Neuronal stem cell (in vitro differentiated cells): ENCODE measurements around the gene GRIK4.

Experiments used
- DNase-seq: peaks from one replicate; pipeline ENCODE4 v3.0.0-alpha.2; 2013; ENCODE audit warnings: low spot score
- H2AFZ ChIP-seq: one replicate; pipeline ENCODE4 v1.6.1; 2013; ENCODE audit warnings: mild to moderate bottlenecking, low read length, inconsistent platforms
- H2AK5ac ChIP-seq: 2 replicates; pipeline ENCODE4 v1.6.1; 2013; ENCODE audit warnings: low read depth, mild to moderate bottlenecking, inconsistent platforms, low read length, moderate library complexity, mixed read lengths
- H2BK120ac ChIP-seq: 2 replicates; pipeline ENCODE4 v1.6.1; 2013; ENCODE audit warnings: low read depth, mild to moderate bottlenecking, inconsistent platforms, low read length, moderate library complexity, mixed read lengths
- H2BK12ac ChIP-seq: one replicate; pipeline ENCODE4 v1.6.1; 2013; ENCODE audit warnings: low read length, inconsistent platforms
- H2BK15ac ChIP-seq: 2 replicates; pipeline ENCODE4 v1.6.1; 2013; ENCODE audit warnings: mild to moderate bottlenecking, low read length, inconsistent platforms, mixed read lengths
- H2BK5ac ChIP-seq: one replicate; pipeline ENCODE4 v1.6.1; 2013; ENCODE audit warnings: inconsistent platforms, mild to moderate bottlenecking, low read length, moderate library complexity
- H3K14ac ChIP-seq: one replicate; pipeline ENCODE4 v1.6.1; 2013; ENCODE audit warnings: low read length, inconsistent platforms
- H3K18ac ChIP-seq: 2 replicates; pipeline ENCODE4 v1.6.1; 2013; ENCODE audit warnings: low read length, inconsistent platforms
- H3K23ac ChIP-seq: 2 replicates; pipeline ENCODE4 v1.6.1; 2013; ENCODE audit warnings: low read depth, mild to moderate bottlenecking, mixed read lengths, low read length, inconsistent platforms; ENCODE audit not compliant: poor library complexity
- H3K27ac ChIP-seq: replicated peaks from 3 replicates; pipeline ENCODE4 v1.5.1; 2013; ENCODE audit warnings: low read length, inconsistent platforms
- H3K27me3 ChIP-seq, 3 experiments: 2 replicates each; pipeline ENCODE4 v1.6.1; 2013; ENCODE audit warnings: low read length in 3 of 3, mild to moderate bottlenecking in 2 of 3, inconsistent platforms in 1 of 3, low read depth in 1 of 3, mixed read lengths in 1 of 3, moderate library complexity in 1 of 3; ENCODE audit not compliant: control insufficient read depth in 3 of 3, insufficient read depth in 3 of 3
- H3K36me3 ChIP-seq, 2 donors: replicated peaks in 1 of 2; 2 replicates each; pipeline ENCODE4 v1.6.1; 2013; ENCODE audit warnings: low read length in 2 of 2; ENCODE audit not compliant: control insufficient read depth in 2 of 2, insufficient read depth in 2 of 2
- H3K4ac ChIP-seq: 2 replicates; pipeline ENCODE4 v1.6.1; 2013; ENCODE audit warnings: inconsistent platforms, mild to moderate bottlenecking, low read length, moderate library complexity
- H3K4me1 ChIP-seq, 2 donors: 1 replicate in 1 of 2; 2 replicates in 1 of 2; pipeline ENCODE4 v1.6.1; 2013; ENCODE audit warnings: low read length in 2 of 2, low read depth in 1 of 2; ENCODE audit not compliant: control insufficient read depth in 2 of 2, insufficient read depth in 1 of 2
- H3K4me2 ChIP-seq: one replicate; pipeline ENCODE4 v1.6.1; 2013; ENCODE audit warnings: mild to moderate bottlenecking, low read length, inconsistent platforms; ENCODE audit not compliant: insufficient read depth, poor library complexity, severe bottlenecking
- H3K4me3 ChIP-seq, 2 donors: 2 replicates each; pipeline ENCODE4 v1.5.1; 2013; ENCODE audit warnings: low read length in 2 of 2, mild to moderate bottlenecking in 2 of 2, inconsistent platforms in 1 of 2, moderate library complexity in 1 of 2
- H3K79me1 ChIP-seq: one replicate; pipeline ENCODE4 v1.6.1; 2013; ENCODE audit warnings: low read depth, mild to moderate bottlenecking, inconsistent platforms, low read length, moderate library complexity
- H3K9ac ChIP-seq: one replicate; pipeline ENCODE4 v1.6.1; 2013; ENCODE audit warnings: mild to moderate bottlenecking, low read depth, low read length, inconsistent platforms; ENCODE audit not compliant: poor library complexity
- H3K9me3 ChIP-seq, 2 donors: replicated peaks in 1 of 2; 2 replicates each; pipeline versions ENCODE3 to v1.6.1; 2013; ENCODE audit warnings: low read length in 2 of 2, mild to moderate bottlenecking in 2 of 2, inconsistent platforms in 1 of 2, low read depth in 1 of 2, mixed read lengths in 1 of 2, moderate library complexity in 1 of 2; ENCODE audit not compliant: control insufficient read depth in 2 of 2, insufficient read depth in 1 of 2
- H4K8ac ChIP-seq: one replicate; pipeline ENCODE4 v1.6.1; 2013; ENCODE audit warnings: low read depth, mild to moderate bottlenecking, inconsistent platforms, low read length, moderate library complexity
- H4K91ac ChIP-seq: one replicate; pipeline ENCODE4 v1.6.1; 2013; ENCODE audit warnings: low read length, low read depth, mild to moderate bottlenecking, inconsistent platforms; ENCODE audit not compliant: poor library complexity
- WGBS, 2 donors: extraction: QIAGEN DNeasy Blood & Tissue Kit; methylation state at CpG; one replicate each; pipeline ENCODE4 v1.1.7; 2013; ENCODE audit warnings: missing lambda C conversion rate in 2 of 2, mixed read lengths in 1 of 2; ENCODE audit not compliant: insufficient read length in 2 of 2, insufficient replicate concordance in 1 of 2; ENCODE audit errors: extremely low coverage in 2 of 2; 5-methylcytosine and 5-hydroxymethylcytosine counted together

The GRIK4 gene

GRCh38 chr11:120597250-120598215 lies 86.0 kb downstream of the GRIK4 start:
- H2BK12ac ChIP-seq, result no peak overlapping the region
- no peak overlapping the region for H3K4ac ChIP-seq
- WGBS, 2 donors, result no CpG with 5 or more reads among the region's 26 CpGs
- H2AFZ ChIP-seq, result no peak overlapping the region
- no peak overlapping the region for H3K4me3 ChIP-seq
- no peak overlapping the region for H3K23ac ChIP-seq
- H3K27me3 ChIP-seq, result peaks cover 0 to 3% (median 0%) of the 10 kb centered on the region in 3 experiments
- H3K18ac ChIP-seq, result peak overlapping the region; percentile 57
- no peaks in the 10 kb centered on the region for H3K79me1 ChIP-seq
- peak overlapping the region; percentile 32 for H2BK15ac ChIP-seq
- H3K36me3 ChIP-seq, result no peaks in the 10 kb centered on the region
- H2BK120ac ChIP-seq, result no peak overlapping the region
- no peak overlapping the region for H3K9ac ChIP-seq
- no peak overlapping the region for H3K27ac ChIP-seq
- H2BK5ac ChIP-seq, result no peak overlapping the region
- no peak overlapping the region for H4K91ac ChIP-seq
- H3K4me2 ChIP-seq, result no peak overlapping the region
- no peak overlapping the region for H4K8ac ChIP-seq
- H3K4me1 ChIP-seq, result peaks cover 4% of the 10 kb centered on the region in 2 donors
- no peaks in the 10 kb centered on the region for H3K9me3 ChIP-seq
- no peak overlapping the region for H3K14ac ChIP-seq
- no peak for DNase-seq
- peak overlapping the region; percentile 58 for H2AK5ac ChIP-seq

GRCh38 chr11:120598517-120599257 lies 87.1 kb downstream of the GRIK4 start:
- no peak overlapping the region for H3K4me3 ChIP-seq
- no peak overlapping the region for H2BK120ac ChIP-seq
- no peak for DNase-seq
- H3K36me3 ChIP-seq, result no peaks in the 10 kb centered on the region
- no peak overlapping the region for H2AFZ ChIP-seq
- H3K9ac ChIP-seq, result no peak overlapping the region
- H3K4ac ChIP-seq, result no peak overlapping the region
- no peak overlapping the region for H4K8ac ChIP-seq
- H3K14ac ChIP-seq, result no peak overlapping the region
- H3K27ac ChIP-seq, result no peak overlapping the region
- no peak overlapping the region for H2BK5ac ChIP-seq
- no peaks in the 10 kb centered on the region for H3K79me1 ChIP-seq
- no peak overlapping the region for H3K4me2 ChIP-seq
- no CpG with 5 or more reads among the region's 8 CpGs for WGBS, 2 donors
- H3K9me3 ChIP-seq, result no peaks in the 10 kb centered on the region
- H2BK15ac ChIP-seq, result no peak overlapping the region
- H2BK12ac ChIP-seq, result no peak overlapping the region
- H4K91ac ChIP-seq, result no peak overlapping the region
- no peak overlapping the region for H2AK5ac ChIP-seq
- H3K23ac ChIP-seq, result no peak overlapping the region
- peak overlapping the region; percentile 67 for H3K18ac ChIP-seq
- H3K27me3 ChIP-seq, result peaks cover 0 to 3% (median 0%) of the 10 kb centered on the region in 3 experiments
- H3K4me1 ChIP-seq, result peaks cover 4% of the 10 kb centered on the region in 2 donors

- Histone ChIP-seq H2AK5ac (no peak overlapping the region), H2BK120ac (no peak overlapping the region), H2BK15ac (peak overlapping the region; percentile 5), H3K4me3 (no peak overlapping the region), H3K18ac (no peak overlapping the region), H3K79me1 (no peaks in the 10 kb centered on the region), H3K4me1 (peaks cover 4% of the 10 kb centered on the region in 2 donors), H3K9me3 (no peaks in the 10 kb centered on the region), H3K4ac (no peak overlapping the region), H3K4me2 (no peak overlapping the region), H3K36me3 (no peaks in the 10 kb centered on the region), H3K14ac (no peak overlapping the region), H3K23ac (no peak overlapping the region), H3K9ac (no peak overlapping the region), H4K91ac (no peak overlapping the region), H3K27ac (no peak overlapping the region), H2BK5ac (no peak overlapping the region), H4K8ac (no peak overlapping the region), H2BK12ac (no peak overlapping the region), H3K27me3 (peaks cover 0 to 3% (median 0%) of the 10 kb centered on the region in 3 experiments), H2AFZ (no peak overlapping the region)
- DNase-seq, result no peak
- WGBS, 2 donors, result no CpG with 5 or more reads among the region's 11 CpGs
These were observed 88.4 kb downstream of the GRIK4 start for GRCh38 chr11:120599816-120600420.
